HG03196 (cell line): ENCODE measurements around the gene CHRNA1.

Source experiments
- ATAC-seq: cut with Tn5 transposase; IDR thresholded peaks from one replicate; pipeline ENCODE4 v1.9.1; 2021; ENCODE audit not compliant: unreplicated experiment

The CHRNA1 gene

DNA sequence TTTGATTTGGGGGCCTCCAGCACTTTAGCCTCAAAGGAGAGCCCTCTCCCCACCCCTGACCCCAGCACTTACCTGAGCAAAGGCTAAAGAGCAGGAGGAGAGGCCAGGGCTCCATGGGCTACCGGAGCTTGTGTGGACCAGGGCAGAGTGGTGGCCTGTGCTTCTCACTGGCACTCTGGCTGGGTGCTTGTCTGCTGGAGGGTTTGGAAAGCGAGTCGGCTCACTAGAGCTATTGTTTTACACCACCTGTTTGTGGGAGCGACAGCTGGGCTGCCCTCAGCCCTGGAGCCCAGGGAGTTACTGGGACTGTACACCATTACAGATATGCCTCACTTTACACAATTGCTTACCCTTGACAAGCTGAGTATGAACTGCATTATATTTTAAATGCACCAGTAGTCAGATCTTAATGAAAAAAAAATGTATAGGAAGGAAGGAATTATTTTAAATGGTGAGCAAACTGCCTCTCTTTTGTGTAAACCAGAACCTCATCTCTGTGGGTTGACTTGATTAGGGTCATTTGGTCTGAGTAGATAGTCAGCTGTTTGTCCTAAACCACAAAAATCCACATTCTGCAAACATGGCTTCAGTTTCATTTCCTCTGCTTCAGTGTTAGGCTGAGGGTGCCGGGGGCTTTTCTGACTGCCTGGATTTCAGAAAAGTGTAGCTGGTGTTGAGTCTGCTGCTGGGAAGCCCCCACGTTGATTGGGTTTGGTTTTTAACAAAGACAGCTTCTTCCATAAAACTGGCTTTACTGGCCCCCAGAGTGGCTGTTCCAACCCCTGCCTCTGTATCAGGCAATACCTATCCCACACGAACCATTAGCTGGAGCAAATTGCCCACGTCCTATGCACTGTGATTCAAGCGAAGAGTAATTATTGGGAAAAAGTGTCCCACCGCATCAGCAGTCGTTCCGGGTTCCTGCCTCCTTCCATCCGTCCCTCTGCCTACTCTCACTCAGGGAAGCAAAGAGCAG lies at the start of gene CHRNA1:
Gene CHRNA1, minus strand, starts transcription at position 193 of the 976 bp plus-strand sequence. Its CDS starts 78 bp downstream, at position 115.
- ATAC-seq: no peak

DNA sequence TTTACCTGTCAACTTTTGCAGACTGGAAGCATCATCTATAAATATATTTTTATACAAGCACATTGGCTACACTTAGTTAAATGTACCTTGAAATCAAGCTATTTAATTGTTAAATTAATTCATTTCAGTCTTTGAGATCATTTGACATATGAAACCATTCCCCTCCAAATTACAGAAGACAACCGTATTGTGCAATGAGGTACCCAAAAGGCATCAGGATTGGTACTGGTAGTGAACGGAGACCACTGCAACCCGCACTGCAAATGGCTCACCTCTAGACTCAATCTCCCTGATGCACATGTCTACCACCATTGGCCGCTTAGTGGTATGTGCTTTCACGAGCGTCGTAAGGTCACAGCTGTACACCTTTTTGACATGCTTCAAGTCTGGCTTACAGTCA lies 47.8 kb upstream of the CHRNA1 start:
- no peak for ATAC-seq

DNA sequence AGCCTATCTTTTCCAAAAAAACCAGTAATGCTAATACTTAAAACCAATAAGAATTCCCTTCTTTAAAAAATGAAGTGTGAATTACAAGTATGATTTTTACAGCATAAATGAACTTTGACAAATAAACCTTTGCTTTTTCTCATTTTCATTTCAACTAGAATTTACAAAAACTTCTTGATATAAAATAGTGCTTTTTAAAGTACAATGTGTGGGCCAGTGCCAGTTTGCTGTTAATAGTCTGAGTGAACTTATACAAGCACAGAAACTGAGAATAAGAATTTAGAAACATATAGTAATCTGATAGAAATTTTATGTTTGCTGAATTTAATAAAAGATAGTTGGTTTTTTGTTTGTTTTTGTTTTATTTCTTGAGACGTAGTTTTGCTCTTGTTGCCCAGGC lies 43.7 kb upstream of the CHRNA1 start:
- ATAC-seq: no peak

DNA sequence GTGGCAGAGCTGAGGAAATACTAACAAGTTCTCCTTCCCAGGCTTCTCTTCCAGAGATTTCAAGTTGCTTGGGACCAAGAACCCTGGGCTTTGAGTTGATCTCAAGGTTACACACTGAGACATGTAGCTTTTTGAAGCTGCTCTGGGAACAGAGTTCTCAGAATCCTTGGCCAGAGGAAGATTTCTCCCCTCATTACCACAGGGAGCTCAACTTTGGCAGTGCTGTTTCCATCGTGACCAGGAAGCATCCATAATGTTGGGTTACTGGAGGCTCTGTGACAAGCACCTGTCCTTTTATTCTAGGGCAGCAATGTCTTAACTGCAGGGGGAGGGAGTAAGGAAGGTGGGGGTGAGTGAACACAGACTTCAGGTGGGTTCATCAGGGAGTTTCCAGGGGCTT lies 41.5 kb upstream of the CHRNA1 start:
- no peak for ATAC-seq

DNA sequence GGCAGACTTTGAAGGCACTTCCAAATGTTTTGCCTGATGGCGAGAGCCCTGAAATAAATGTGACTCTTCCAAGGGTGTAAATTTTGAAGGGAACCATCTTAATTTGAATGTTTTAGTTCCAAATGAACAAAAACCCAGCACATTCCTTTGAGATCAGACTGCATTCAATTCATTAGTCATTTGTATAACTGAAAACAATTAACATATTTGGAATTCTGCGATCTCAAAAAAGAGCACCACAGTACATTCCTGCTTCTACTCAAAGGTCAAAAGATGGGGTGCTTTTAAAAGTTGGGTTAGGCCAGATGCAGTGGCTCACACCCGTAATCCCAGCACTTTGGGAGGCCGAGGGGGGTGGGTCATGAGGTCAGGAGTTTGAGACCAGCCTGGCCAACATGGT lies 38.2 kb upstream of the CHRNA1 start:
- no peak for ATAC-seq

DNA sequence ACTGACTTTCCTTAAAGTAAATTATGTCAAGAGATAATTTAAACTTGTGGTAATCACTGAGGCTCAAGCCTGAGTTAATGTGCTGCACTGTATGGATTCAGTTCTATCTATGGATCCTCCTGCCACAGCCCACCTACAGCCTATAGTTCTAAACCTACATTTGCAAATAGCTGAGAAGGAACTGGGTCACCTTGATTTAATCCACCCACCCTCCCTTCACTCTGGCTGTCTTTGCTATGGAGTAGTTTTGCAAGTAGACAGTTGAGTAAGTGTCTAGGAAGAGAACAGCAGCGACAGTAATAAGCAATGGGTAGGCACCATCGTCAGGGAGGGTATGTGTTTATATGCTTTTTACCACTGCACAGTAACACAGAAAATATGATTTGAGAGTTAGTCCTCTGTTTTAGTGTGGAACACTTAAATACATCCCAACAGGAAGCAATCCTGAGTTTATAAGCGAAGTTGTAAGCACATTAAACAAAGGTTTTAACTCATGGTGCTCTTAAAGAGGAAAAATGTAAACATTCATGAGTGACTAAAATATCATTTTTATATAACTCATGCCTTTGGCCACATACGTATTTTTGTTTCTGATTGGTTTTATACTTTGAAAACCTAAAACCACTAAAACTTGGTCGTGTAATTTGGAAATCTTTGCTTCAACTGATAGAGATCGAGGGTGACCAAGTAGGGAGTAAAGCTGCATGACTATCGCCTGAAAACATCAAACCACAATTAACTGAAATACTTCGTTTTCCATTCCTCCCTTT lies 36.3 kb upstream of the CHRNA1 start:
- no peak for ATAC-seq

DNA sequence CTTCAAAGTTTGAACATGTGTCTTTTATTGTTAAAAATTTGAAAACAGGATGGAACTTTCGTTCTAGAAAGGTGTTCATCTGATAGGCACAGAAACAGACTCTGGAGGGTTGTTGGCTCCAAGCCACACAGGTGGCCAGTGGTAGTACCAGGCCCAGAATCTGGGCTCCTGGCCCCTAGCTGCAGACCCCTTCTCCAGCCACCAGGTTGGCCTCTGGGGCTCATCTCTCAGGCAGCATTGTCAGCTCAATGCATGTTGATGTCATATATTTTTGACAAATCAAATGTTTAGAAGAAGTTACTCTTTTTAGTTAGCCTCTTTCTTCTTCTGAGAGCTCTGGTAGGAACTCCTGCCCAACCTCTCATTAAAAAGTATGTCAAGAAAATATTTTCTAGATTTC lies 34.5 kb upstream of the CHRNA1 start:
- ATAC-seq: no peak

DNA sequence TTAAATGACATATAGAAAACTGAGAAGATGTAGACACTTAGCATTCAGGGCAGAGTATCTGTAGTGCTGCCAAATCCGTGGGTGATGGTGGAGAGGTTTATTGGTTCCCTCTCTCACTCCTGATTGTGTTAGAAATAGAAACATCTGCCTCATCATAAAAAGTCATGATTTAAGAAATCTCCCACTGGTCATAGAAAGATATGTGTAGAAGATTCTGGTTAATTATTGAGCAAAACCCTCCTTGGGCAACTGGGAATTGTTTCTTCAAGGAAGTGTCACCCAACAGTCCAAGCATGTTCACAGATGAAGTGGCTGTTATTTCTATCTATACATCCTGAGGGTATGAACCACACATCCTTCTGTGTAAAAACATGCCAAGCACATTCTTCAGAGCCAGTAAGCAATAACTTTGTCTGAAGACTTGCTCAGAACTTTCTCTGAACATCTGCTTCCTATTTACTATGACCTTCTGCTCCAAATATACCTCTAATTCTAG lies 33.6 kb upstream of the CHRNA1 start:
- ATAC-seq: no peak

DNA sequence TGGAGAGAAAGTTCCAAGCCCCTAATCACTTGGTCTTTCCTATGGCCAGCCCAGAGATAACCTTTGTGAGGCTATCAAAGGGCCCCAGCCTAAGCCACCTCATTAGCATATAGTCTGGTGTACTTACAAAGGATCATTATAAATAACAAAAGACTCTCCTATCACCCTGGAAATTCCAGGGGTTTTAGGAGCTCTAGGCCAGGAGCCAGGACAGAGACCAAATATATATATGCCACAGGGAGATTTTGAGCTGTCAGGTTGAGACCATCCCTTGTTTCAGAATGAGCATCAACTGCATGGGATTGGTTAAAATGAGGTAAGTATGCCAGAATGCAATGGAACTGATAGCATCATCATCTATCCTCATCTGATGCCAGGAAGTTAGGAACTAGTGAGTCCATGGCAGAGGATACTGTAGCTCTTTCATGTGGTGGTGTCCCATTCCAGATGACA lies 32.1 kb upstream of the CHRNA1 start:
- no peak for ATAC-seq

DNA sequence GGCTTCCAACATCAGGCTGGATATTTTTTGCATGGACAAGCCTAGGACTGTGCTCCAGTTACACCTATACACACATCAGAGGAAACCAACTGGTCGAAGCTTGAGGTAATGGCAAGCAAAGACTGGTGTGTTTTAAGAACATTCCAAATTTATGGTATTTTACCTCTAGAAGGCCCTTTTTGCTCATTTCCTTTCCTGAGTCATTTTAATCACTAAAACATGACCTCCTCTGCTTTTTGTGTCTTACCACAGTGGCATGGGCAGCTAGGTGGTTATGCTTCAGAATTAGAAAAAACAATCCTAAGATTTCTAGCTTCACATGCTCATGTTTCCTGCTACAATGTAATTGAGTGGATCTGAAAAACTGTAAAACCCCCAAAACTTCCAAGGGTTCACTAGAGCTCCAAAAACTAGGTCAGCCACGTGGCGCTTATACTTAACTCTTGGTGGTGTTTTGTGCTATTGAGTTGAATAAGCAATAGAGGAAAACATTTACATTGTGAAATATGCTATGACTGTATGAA lies 30.6 kb upstream of the CHRNA1 start:
- ATAC-seq: no peak

DNA sequence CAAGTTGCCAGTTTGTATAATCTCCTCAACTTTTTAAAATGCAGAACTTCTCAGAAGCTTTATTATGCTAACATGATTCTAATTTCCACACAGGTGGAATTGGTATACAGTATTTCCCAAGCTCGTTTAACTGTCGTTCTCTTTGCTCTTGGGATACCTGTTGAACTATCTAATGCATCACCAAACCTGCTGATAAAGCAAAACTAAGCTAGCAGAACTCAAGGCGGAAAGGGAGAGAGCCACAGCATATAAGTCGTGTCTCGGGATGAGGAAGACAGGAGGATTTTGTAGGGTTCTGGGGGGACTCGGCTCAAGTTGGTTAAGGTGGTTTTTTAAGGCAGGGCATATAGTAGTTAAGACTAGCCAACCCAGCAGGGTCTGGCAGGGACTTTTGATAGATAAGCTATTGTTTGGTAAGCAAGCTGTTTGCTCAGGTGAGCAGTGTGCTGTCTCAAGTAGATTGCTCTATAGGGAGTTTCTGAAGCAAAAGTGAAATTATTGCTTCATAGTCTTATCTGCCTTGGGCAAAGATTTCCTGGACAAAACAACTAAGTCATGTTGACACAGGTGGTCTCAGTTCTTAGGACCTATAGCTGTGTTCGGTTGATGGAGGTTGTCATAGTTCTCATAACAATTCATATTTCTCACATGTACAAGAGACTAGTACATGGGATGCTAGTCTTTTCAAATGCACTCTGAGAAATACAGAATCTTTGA lies 28.2 kb upstream of the CHRNA1 start:
- ATAC-seq: no peak

DNA sequence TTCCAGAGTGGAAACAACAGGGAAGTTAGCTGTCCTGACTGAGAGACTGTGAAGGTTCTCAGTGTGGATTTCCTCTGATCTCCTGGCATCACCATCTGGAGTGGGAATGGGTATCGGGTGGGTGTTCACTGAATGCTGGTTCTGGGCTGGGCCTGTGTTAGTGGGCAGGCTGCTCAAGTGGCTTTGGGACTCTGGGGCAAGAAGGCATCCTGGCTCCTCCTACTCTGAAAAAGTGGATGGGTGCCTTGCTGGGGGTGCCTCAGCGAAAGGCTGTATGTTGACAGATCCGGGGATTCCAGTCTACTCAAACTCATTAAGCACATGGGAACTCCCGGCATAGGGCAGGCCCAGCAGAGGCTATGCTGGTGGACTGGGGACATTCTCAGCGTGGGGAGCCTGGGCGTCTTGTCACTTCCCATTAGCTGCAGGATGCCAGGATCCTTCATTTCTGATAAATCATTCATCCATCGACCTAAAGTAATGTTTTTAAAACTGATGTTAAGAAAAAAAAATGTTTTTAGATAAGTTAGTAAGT lies 27.5 kb upstream of the CHRNA1 start:
- no peak for ATAC-seq

DNA sequence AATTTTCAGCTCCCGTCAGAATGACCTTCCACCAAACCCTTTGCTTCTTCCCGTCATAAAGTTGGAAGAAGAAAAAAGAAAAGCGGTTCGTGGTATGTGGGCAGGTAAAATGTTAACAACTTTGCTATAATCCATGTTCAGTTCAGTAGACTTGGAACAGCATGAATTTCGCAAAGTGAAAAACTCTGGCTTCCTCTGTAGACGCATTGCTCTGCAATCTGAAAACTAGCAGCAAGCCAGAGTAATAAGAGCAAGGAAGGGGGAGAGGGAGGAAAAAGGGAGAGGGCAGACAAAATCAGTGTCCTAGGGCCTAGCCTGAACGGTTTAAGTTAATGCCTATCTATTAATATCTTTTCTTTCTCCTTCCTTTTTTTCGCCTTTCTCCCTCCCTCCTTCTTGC lies 26.7 kb upstream of the CHRNA1 start:
- ATAC-seq: no peak

DNA sequence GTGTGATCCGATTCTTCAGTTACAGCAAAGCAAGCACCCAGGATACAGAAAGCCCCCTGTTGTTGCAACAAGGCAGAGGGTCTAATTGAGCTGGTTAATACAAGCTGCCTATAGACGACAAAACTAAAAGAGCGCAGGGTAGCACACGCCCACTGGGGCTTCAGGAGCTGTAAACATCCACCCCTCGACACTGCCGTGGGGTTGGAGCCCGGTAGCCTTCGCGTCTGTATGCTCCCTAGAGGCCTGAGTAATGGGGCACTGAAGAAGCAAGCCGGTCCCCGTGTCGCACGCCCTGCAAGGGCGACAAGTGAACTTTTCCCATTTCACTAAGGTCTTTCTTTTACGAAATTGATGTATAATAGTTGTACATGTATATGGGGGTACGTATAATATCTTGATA lies 24.7 kb upstream of the CHRNA1 start:
- no peak for ATAC-seq

DNA sequence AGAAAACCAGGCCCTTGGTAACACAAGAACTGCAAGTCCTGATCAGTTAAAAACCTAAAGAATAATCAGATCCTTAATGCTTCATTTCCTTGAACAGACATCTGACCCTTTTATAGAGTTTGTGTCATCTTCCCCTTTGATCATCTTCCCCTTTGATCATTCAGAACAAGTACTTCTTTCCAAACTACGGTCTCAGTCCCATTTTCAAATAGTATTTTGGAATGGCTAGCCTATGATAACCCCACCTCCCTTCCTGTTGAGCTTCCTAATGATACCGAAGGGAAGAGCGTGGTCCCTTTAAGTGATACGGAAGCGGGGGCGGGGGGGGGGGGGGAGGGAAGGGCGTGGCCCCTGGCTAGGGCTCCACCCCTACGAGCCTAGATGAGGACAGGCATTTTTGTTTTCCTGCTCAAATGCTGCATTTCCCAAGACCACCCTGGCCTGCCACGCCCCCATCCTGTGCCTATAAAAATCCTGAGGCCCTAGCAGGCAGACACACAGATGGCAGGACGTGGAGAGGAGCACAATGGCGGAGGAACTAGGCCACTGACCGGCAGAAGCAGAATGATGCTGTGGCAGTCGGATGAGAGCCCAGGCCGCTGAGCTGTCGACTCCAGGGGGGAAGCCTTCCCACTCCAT lies 24.1 kb upstream of the CHRNA1 start:
- no peak for ATAC-seq

DNA sequence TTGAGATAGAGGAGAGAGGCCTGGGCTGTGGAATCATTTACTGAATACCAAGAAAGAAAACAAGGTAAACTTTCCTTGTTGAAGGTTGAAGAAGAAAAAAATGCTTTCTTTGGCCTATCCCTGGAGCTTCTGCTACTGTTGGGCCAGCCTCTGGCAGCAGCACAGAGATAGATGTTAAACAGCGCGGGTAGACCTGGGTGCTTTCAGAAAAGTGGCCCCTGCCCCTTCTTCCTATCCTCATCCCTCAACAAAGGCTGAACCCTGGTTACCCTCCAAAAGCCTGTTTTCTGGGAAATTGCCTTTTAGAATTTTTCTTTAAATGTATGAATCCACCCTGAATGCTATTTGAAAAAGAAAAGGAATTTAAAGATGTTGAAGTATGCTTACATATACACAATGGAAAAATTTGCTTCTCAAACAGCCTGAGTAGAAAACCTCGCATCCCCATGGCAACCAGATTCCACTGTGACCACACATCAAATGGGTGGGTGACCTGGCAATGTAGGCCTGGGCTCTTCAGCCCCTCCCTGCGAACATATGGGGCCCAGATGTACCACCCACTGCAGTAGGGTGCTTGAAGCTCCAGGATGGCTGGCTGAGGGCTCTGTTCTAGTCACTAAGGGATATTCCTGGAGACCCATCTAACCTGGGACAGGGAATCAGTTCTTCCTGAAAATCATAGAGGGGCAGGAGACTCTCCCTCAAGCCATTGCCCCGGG lies 23.4 kb upstream of the CHRNA1 start:
- no peak for ATAC-seq

DNA sequence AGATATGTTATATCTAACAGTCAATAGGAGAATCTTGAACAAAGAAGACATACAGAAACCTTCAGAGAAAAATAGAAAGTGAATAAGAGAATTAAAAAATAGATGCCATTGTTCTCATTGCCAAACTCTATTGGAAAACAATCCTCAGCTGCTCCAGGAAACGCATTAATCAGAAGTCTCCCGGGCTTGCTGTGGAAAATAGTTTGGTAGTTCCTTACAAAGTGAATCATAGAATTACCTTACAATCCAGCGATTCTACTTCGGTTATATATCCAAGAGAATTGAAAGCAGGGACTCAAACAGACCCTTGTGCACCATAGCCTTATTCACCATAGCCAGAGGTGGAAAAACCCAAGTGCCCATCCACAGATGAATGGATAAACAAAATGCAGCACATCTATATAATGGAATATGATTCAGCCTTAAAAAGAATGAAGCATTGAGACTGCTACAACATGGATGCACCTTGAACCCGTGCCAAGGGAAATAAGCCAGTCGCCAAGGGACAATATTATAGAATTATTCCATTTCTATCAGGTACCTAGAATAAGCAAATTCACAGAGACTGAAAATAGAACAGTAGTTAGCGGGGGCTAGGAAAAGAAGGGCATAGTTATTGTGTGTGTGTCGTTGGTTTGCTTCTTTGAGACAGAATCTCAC lies 21.9 kb upstream of the CHRNA1 start:
- ATAC-seq: no peak

DNA sequence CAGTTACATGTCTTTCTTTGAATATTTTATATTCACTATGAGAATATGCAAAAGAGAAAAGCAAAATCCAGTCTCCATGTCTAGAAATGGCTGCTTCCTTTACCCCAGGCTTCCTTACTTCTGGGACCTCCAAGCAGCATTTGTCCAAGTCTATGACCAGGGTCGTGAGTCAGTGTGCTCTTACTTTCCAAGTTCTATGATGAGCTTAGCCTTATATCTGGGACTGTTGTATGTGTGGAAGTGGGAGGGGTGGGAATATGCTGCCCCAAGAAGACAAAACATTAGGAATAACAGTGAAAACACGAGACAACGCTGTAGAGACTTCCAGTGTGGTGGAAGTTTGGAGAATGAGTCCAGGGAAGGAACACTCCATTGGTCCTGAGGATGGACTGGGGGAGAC lies 21.2 kb upstream of the CHRNA1 start:
- ATAC-seq: no peak

DNA sequence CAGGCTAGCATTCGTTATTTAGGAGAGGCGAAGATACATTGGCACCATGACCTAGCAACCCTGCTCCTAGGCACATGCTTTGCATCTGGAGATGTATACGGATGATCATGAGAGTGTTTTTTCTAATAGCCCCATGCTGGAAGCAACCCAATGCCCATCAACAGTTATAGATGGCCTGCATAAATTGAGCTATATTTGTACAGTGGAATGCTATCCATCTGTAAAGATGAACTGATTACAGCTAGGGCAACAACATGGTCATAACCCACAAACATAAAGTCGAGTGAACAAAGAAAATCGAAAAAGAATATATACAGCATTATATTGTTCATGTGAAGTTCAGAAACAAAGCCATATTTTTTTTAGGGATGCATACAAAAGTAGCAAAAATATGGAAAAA lies 20.6 kb upstream of the CHRNA1 start:
- ATAC-seq: no peak
